GM18511 (cell line): ENCODE measurements around the gene NR5A2.
A peak's percentile ranks its signal among the peaks of the same experiment; 100 is the strongest.

Source experiments
- ATAC-seq: cut with Tn5 transposase; IDR thresholded peaks from one replicate; pipeline ENCODE4 v1.9.1; 2021; ENCODE audit warnings: mild to moderate bottlenecking, moderate library complexity; ENCODE audit not compliant: unreplicated experiment

The NR5A2 gene

GRCh38 chr1:200062143-200062542, 34.6 kb downstream of the NR5A2 start:
- no peak for ATAC-seq

GRCh38 chr1:200072636-200073285, 45.3 kb downstream of the NR5A2 start:
- ATAC-seq = peak; percentile 94

- ATAC-seq = no peak
These were observed 45.8 kb downstream of the NR5A2 start for GRCh38 chr1:200073286-200073637.

- no peak for ATAC-seq
These were observed 48.0 kb downstream of the NR5A2 start for GRCh38 chr1:200075522-200075921.

GRCh38 chr1:200075938-200076546, 48.5 kb downstream of the NR5A2 start:
- no peak for ATAC-seq

GRCh38 chr1:200079232-200079940, 51.9 kb downstream of the NR5A2 start:
- ATAC-seq = no peak

GRCh38 chr1:200081151-200081968, 53.9 kb downstream of the NR5A2 start:
- no peak for ATAC-seq

GRCh38 chr1:200081969-200082245, 54.4 kb downstream of the NR5A2 start:
- no peak for ATAC-seq

- ATAC-seq = no peak
These were observed 54.8 kb downstream of the NR5A2 start for GRCh38 chr1:200082329-200082728.

- no peak for ATAC-seq
These were observed 63.0 kb downstream of the NR5A2 start for GRCh38 chr1:200090252-200091159.

- ATAC-seq = no peak
These were observed 67.6 kb downstream of the NR5A2 start for GRCh38 chr1:200095057-200095577.

- ATAC-seq = peak; percentile 65
These were observed 69.3 kb downstream of the NR5A2 start for GRCh38 chr1:200096774-200097173.

- ATAC-seq = no peak
These were observed 71.5 kb downstream of the NR5A2 start for GRCh38 chr1:200099040-200099439.

GRCh38 chr1:200103966-200104583, 76.6 kb downstream of the NR5A2 start:
- no peak for ATAC-seq

- no peak for ATAC-seq
These were observed 79.5 kb downstream of the NR5A2 start for GRCh38 chr1:200107004-200107470.

GRCh38 chr1:200108659-200109058, 81.1 kb downstream of the NR5A2 start:
- ATAC-seq = no peak

GRCh38 chr1:200112290-200112689, 84.8 kb downstream of the NR5A2 start:
- ATAC-seq = no peak

- ATAC-seq = no peak
These were observed 88.0 kb downstream of the NR5A2 start for GRCh38 chr1:200115532-200115931.

- ATAC-seq = no peak
These were observed 88.8 kb downstream of the NR5A2 start for GRCh38 chr1:200116324-200116723.
